HG03196 (cell line): ENCODE results near the gene ZGRF1.
"Not testable (repeated sequence)": the region's sequence is repeated elsewhere in the genome, so short reads cannot be mapped to it uniquely, and the experiment has no call there.

Experiments used
- ATAC-seq: cut with Tn5 transposase; IDR thresholded peaks from one replicate; pipeline ENCODE4 v1.9.1; 2021; ENCODE audit not compliant: unreplicated experiment

The ZGRF1 gene, protein sequence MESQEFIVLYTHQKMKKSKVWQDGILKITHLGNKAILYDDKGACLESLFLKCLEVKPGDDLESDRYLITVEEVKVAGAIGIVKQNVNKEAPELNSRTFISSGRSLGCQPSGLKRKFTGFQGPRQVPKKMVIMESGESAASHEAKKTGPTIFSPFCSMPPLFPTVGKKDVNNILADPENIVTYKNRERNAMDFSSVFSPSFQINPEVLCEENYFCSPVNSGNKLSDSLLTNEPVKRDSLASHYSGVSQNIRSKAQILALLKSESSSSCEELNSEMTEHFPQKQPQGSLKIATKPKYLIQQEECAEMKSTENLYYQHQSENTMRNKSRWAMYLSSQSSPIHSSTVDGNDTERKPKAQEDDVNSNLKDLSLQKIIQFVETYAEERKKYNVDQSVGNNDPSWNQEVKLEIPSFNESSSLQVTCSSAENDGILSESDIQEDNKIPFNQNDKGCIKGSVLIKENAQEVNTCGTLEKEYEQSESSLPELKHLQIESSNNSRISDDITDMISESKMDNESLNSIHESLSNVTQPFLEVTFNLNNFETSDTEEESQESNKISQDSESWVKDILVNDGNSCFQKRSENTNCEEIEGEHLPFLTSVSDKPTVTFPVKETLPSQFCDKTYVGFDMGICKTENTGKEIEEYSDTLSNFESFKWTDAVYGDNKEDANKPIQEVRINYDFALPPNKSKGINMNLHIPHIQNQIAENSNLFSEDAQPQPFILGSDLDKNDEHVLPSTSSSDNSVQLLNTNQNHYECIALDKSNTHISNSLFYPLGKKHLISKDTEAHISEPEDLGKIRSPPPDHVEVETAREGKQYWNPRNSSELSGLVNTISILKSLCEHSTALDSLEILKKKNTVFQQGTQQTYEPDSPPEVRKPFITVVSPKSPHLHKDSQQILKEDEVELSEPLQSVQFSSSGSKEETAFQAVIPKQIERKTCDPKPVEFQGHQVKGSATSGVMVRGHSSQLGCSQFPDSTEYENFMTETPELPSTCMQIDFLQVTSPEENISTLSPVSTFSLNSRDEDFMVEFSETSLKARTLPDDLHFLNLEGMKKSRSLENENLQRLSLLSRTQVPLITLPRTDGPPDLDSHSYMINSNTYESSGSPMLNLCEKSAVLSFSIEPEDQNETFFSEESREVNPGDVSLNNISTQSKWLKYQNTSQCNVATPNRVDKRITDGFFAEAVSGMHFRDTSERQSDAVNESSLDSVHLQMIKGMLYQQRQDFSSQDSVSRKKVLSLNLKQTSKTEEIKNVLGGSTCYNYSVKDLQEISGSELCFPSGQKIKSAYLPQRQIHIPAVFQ (N-terminal part only)

DNA sequence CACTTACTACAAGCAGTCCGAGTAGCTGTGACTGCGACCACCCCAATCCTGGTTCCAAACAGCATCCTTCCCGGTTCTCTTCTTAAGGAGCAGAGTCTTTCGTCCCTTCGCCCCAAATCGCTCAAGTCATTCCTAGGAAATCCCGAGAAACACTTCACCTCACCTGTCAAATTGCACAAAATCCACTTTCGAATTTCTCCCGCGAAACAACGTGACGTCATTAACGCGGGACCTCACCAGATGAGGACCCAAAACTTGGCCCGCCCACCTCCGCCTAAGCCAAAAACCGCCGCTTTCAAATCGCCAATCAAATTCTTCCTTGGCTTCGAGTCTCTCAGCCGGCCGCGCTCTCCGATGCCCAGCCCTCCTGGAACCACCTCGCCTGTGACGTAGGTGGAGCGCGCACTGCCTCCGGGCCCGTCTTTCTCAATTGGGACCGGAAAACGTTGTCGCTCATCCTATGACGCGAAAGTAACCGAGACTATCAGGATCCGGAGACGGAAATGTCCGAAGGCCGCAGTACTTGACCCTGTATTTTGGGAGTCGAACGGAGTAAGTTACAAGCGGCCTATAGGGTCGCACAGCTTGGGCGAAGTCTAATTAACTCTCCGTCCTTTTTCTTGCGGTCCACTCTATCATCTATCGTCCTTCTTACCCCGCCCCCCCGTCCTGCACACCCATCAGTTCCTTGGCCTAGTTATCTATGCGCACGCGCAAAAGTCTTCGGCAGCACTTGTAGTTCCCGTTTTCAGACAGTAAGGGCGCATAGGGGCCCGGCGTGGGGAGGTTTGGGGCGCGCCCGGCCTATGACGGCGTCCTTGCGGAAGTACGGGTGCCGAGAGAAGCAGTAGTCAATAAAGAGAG is at the start of gene ZGRF1, which contains the start of gene LARP7:
Gene ZGRF1 (minus strand): TSS at position 222 of the 864 bp plus-strand sequence. CDS start 3,733 bp downstream, outside the sequence.
Gene LARP7 (plus strand): TSS at position 456 of the 864 bp plus-strand sequence. CDS start 7,527 bp downstream, outside the sequence.
- ATAC-seq, result peak; percentile 90

DNA sequence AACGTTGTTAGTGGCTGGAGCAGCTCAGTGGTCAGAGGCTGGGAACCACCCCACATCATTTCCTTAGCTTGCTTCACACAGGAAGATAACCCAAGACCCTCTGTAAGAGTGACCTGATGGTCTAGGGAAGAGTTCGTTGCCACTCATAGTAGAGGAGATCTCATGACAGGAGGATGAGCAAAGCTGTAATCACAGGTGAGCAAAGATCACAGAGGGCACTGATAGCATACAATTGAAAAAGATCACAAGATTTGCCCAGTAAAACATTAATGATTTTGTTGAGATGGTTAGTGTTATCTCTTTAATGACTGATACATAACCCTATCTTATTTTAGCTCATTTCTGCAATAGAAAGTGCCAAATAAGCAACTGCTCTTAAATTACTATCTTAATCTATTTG is 44.3 kb upstream of the ZGRF1 start:
- no peak for ATAC-seq

DNA sequence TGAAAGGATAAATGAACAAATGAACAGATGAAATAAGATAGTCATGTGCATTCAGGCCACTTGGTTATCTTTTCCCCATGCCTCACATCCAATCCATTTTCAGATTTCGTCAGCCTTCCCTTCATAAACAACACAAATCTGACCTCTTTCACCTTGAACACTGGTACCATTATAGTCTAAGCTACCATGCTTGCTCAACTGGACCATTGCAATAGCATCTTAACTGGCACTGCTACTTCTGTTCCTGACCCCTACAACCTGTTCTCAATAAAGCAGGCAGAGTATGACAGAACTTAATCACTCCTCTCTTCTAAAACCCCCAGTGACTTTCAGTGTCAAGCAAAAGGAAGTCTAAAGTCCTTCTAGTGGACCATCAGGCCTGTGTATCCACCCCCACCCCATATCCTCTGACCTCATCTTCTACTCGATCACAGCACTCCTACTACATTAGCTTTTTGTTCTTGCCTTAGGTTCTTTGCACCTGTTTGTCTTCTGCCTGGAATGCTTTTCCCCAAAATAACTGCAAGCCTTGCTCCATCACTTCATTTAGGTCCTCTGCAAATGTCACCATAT is 40.9 kb upstream of the ZGRF1 start:
- ATAC-seq, result no peak

DNA sequence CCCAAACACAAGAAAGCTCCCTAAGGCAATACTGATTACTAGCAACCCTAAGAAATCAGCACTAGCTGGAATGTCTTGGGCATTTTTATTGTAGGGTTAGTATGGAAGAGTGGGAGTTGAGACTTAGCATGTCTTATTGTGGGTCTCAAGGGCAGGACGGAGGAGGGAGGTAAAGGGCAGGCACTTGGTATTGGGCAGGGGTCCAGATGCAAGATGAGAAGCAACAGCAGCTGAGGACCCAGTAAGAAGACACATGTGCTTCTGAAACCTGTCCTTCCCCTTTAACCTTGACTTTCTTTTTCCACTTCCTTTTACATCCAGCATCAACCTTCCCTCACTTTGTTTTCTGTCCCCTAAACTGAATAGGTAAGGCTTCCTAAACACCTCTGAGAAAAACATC is 37.7 kb upstream of the ZGRF1 start:
- no peak for ATAC-seq

DNA sequence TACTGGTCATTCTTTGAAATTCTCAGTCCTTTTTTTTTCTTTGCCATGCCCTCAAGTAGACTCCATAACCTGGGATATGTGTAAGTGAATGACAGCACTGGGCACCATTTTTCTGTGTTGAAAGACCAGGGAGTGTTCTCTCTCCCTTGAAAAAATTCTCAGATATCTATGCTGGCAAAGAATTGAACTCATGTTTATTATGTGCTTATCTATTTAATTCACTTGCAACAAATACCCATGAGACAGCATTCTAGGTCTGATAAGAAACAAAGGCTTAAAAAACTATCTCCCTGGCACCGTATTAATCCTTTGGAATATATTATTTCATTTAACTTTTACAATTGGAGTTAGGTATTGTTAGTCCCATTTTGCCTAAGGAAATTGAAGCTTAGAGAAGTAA is 37.0 kb upstream of the ZGRF1 start:
- ATAC-seq, result no peak

DNA sequence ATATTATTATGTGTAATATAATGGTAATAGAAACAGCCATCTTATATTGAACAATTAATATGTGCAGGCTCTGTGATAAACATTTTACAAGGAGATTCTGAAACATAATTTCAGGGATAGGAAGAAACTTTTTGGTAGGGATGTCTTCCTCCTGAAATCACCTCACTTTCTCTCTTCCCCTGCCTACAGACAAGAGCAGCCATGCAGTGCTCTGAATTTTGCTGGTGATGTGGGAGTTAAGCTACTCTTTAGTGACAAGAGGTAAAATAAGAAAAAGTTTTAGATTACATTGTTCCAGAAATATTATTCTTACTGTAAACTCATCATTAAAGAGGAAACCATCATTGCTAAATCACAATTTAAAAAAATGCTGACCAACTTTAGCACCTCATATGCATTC is 36.4 kb upstream of the ZGRF1 start:
- no peak for ATAC-seq

DNA sequence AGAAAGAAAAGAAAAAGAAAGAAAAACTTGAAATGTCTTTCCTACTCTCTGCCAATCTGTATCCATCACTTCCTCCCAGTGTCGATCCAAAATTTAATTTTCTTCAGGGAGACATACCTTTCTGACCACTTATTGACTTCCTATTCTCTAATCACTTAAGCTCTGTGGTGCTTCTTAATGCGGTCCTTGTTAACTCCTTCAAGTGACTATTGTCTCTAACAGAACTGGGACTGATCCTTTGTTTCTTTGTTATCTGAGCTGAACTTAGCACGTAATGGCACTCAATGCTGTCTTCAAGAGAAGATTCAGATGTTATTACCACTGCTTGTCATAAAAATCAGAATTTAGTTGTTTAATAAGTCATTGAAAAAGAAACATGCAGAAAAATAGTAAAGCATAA is 31.4 kb upstream of the ZGRF1 start:
- ATAC-seq, result no peak

DNA sequence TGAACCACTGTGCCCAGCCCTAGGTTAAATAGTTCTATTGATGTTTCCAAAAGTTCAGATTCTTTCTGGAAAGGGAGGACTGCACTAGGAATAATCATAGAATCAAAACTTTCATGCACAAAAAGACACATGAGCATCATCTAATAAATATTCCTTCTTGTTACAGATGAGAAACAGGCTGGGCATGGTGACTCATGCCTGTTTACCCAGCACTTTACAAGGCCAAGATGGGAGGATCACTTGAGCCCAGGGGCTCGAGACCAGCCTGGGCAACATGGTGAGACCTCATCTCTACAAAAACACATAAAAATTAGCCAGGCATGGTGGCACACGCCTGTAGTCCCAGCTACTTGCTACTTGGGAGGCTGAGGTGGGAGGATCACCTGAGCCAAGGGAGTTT is 27.9 kb upstream of the ZGRF1 start:
- no peak for ATAC-seq

DNA sequence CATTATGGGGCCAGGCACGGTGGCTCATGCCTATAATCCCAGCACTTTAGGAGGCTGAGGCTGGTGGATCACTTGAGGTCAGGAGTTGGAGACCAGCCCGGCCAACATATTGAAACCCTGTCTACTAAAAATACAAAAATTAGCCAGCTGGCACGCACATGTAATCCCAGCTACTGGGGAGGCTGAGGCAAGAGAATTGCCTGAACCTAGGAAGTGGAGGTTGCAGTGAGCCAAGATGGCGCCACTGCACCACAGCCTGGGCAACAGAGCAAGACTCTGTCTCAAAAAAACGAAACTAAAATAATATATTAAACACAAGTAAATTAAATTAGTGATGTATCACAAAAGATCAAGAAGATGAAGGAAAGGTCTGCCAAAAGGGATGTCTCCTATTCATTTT is 19.4 kb upstream of the ZGRF1 start:
- not testable (repeated sequence) for ATAC-seq

DNA sequence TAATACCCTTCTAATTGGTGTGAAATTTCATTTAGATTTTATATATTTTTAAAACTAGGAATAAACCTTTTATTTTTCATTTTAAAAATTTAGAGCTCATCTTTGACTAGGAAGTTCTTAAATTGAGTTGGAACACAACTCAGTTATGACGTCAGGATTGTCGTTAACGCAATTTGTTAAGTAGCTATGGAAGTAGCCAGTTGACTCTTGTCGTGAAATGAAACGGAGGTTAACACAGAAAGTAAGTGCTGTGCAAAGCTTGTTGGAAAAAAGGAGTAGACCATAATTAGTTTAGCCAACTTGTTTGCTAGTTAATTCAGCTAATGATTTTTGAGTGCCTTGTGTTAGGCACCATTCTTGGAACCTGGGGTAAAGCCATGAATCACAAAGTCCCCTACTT is 18.6 kb upstream of the ZGRF1 start:
- ATAC-seq, result no peak

DNA sequence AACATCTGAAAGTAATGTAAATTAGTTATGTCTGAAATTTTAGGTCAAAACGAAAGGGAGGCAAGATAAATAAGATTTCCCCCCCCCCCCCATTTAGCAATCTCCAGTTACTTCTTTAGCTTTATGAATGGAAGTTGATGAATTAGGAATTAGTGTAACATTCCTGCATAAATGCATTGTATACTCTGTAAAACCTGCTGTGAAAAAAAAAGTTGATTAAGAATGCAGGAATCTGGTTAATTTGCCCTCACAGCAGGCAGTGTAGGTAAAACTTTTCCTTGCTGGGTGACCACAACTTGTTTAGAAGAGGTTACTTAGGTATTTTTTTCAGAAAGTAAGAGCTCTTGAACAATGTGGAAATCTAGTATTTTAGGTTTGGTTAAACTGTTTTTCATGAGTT is 15.5 kb upstream of the ZGRF1 start:
- ATAC-seq, result no peak

DNA sequence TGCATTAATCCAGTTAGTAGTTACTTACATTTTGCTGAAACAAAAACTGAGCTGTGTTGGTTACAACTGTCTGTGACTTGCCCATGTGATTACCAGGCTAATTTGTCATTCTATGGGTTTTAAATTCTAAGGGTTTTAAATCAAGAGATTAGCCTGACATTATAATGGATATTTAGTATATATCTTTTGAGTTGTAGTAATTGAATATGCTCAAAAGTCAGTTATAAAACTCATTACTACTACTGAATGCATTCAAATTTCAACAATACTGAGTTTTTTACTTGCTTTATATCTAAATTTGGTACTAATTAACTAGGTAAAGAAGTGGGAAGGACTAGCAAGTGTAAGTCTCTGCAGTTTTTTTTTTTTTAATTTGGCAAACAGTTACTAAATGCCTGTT is 14.9 kb upstream of the ZGRF1 start:
- no peak for ATAC-seq

DNA sequence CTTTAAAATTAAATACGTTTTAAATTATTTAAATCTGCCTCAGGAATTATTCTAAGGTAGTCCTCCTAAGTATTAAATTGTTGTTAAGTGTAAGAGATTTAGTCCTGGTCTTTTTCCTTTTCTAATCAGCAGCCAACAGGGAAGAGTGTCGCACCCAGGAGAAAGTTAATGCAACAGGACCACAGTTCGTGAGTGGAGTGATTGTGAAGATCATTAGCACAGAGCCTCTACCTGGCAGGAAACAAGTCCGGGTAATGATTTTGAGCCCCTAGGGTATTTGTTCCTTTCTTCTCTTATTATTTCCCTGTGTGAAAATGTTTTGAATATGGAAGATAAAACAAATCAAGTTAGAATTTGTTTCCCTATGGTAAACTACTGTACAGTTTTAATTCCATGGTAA is 13.6 kb upstream of the ZGRF1 start:
- no peak for ATAC-seq

DNA sequence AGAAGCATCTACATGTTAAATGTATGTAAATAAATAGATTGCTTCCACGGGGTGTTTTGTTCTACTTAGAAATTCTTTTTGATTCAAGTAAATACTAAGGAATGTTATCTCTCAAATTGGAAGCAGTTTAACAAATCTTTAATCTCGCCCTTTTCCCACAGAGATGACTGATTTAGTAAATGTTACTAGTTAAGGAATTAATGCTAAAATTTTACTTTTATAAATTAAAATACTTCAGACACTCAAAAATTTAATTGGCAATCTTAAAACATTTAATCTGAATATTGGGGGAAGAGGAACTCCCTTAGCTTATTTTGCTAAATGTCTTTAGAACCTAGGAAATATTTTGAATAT is 12.3 kb upstream of the ZGRF1 start:
- no peak for ATAC-seq

DNA sequence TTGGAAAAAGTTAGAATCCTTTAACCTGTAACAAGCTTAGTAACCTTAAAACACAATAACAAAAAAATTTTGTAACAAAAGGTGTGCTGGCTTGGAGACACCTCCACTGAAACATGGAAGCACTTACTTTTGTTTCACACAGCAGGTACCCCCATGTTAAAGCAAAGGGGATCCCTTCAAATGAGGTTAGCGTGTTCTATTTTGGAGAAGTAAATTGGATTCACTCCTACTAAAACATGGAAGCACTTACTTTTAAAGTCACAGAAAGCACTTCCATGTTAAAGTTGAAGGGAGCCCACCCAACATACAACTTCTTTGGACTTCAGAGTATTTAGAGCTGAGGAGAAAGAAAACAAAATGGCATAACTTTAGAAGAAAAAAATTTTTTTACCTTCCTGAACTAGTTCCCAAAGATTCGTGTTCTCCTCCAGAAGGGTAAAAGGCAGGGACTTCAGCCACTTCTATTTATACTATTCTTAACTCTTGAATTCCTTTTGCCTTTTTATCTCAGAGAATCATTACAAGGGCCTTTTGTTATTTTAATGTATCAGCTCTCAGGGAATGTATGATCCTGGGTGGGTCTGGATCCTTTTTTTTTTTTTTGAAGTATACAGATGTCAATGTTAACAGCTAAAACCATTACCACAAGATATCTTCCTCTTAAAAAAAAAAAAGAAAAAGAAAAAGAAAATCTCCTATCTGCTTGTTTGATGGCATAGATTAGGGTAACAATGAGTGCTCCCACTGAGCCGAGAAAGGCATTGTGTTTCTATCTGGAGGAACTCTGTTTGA is 11.8 kb upstream of the ZGRF1 start:
- ATAC-seq, result no peak

DNA sequence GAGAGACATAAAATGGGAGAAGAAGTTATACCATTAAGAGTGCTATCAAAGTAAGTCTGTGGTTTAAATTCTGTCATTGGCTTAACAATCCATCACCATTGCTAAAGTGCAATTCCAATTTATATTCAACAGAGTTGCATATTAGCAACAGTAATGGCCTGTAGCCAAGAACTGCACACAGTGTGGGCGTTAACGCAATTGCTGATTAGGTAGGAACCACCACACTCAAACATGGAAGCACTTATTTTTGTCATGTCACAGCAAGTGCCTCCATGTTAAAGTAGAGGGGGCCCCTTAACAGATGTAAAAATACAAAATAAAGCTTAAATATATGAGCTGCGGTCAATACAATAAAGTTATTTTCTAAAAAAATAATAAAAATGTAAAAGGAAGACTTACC is 11.1 kb upstream of the ZGRF1 start:
- no peak for ATAC-seq

DNA sequence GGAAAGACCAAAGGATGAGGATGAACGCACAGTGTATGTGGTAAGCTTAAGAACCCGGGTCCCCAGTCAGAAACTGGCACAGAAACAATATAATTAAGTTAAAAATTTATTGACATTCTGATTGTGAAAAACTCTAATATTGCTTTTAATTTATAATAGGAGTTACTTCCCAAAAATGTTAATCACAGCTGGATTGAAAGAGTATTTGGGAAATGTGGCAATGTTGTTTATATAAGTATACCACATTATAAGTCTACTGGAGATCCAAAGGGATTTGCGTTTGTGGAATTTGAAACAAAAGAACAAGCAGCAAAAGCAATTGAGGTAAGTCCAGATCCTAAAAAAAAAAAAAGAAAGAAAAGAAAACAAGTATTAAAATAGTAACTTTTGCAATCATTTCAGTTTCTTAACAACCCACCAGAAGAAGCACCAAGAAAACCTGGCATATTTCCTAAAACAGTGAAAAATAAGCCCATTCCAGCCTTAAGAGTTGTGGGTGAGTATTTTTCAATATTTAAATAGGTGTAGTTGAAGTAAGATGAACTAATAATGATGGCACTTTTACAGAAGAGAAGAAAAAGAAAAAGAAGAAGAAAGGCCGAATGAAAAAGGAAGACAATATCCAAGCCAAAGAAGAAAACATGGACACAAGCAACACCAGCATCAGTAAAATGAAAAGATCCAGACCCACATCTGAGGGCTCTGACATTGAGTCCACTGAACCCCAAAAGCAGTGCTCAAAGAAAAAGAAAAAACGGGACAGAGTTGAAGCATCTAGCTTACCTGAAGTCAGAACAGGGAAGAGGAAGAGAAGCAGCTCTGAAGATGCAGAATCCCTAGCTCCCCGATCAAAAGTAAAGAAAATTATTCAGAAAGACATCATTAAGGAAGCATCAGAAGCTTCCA is 10.2 kb upstream of the ZGRF1 start:
- no peak for ATAC-seq
